COR-L47 (cell line): ENCODE measurements around the gene AMER2.

Experiments
- DNase-seq: peaks from one replicate; lab custom pipeline; 2025; lab: John Stamatoyannopoulos, UW

AMER2 gene

DNA sequence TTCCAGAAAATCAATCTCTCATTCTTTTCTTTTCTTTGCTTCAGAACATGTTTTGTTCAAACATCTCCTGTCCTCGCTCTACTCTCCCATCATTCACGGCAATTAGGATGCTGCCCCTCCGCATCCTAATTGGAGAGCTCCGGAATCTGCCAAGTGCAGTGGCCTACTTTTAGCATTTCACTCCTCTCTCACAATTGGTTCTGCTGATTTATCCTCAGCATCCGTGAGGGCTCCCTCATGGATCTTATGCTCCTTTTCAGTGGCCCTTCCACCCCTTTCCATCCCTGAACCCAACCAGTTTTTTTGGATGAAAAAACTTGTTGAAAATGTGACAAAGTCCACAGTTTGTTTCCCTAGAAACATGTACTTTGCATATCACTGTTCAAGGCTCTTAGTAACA lies 22.4 kb downstream of the AMER2 start:
- DNase-seq = no peak

DNA sequence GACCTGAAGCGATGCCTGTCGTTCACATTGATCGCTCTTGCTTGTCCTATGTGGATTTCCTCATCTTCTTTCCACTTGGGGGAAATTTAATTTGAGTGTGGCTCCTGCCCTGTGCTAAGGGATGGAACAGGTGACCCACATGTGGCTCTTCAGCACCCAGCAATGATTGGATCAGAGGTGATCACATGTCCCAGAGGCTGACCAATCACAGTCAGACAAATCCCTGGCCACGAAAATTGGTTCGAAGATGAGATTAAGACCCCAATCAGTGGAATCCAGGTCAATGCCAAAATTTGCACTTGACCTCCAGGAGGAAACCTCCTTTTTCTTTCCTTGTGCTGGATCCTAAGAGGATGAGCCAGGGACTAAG lies 23.7 kb downstream of the AMER2 start:
- DNase-seq = no peak

DNA sequence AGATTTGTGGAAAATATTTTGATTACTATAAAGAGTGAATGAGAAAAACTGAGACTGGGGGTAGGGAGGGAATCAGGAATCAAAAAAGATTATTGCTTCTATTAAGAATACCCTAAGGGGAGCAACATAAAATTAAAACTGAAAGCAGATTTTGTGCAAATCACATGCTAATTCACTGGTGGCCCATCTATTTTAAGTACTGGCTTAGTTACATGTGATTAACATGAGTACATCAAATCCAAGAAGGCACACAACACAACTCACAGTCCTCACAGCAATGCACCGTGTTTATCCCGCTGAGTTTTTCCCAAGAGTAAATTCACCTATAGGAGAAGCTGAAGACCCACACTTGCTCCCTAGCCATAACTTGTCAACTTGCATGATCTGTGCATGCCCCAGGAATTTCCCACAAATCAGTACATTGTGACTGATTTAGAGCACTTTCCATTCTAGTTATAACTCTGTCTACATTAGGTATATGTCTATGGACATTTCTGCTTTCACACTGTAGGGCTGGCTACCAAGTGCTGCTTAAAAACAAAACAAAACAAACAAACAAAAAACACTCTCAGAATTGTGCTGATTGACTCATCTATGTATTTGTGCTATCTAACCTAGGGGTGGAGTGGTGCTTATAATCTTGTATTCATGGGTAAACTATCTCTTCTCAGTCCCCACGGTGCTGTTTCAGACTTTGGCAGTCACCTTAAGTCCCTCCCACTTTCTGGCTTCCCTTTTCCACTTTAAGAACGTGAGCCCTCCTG lies 24.3 kb downstream of the AMER2 start:
- DNase-seq = no peak

DNA sequence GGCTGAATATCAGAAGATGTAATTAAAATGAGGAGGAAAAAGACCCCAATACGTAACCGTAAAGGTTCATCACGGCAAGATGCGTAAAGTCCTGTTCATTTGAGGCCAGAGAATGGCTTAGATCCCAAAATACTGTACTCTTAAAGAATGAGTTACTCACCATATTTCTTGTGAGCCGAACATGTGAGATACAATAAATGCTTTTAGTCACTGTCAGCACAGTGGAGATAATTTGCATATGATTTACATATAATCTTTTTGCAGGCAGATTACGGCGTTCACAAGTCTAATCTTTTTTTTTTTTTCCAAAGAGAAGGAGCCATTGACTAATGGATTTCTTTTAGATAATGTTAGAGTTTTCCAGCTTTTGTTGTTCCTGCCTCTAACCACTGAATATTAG lies 28.4 kb downstream of the AMER2 start:
- DNase-seq = no peak

DNA sequence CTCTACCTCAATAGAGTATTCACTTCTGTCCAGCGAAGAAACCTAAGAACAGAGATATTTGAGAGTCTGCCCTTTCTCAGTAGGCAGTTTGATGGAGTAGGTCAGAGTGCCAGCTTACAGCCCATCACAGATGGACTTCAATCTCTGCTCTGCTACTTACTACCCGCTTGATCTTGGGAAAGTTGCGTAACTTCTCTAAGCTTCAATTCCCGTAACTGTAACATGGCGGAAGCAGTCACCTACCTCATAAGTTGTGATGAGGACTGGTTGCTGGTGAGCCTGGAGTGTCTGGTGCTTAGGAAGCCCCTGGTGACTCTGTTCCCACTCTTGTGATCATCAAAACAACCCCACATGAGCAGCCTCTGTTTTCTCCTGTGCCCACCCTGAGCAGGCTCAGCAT lies 31.0 kb downstream of the AMER2 start:
- no peak for DNase-seq

DNA sequence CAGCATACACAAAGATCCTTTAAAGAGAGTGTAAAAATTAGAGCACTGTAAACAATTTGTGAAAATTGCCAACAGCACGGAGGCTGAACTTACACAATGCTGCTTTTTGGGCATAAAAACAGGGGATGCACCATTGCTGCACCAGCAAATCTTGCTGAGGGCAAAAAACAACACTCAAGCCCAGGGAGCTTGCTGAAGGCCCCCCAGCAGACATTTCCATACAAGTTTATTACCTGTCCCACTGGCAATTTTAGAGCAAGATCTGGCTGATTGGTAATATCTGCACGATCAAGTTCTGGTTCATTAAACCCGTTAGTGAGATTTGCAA lies 34.3 kb downstream of the AMER2 start:
- no peak for DNase-seq

DNA sequence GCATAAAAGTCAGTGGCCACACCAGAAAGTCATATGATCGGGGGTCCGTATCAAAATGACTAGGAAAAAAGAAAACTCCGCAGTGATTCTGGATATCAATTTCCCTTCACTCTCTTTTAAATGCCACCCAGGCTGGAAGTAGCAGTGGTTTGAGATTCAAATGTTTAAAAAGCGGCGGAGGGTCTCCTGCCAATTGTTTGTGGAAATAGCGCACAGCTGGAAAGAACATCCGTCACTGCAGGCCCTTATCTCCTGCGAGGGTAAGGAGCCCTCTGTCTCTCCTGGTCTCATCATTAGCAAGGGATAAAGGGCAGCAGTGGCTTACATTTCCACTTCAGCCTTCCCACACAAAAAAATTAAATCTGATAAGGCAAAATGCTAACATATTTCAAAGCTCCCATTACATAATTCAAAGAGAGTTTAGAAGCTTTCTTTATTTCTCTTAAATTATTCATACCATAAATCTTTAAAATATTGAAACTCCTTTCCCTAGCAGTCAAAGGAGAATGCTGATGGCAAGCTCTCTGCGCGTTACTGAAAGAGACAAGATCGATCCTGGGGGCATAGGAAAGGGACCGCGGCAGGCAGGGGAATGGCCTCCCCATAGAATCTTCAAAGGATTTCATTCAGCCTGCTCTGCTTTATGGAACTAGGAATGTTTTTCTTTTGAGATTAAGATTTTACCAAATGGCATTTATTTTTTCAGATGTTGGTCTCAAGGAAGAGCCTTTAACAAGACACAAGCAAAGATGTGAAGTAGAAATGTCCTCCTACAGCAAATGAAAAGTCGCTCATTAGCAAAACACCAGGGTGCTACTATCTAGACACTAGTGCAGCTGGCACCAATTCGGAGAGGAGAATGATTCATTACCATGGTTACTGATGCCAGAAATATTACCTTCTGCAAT lies 35.0 kb downstream of the AMER2 start:
- DNase-seq = peak; percentile 55

DNA sequence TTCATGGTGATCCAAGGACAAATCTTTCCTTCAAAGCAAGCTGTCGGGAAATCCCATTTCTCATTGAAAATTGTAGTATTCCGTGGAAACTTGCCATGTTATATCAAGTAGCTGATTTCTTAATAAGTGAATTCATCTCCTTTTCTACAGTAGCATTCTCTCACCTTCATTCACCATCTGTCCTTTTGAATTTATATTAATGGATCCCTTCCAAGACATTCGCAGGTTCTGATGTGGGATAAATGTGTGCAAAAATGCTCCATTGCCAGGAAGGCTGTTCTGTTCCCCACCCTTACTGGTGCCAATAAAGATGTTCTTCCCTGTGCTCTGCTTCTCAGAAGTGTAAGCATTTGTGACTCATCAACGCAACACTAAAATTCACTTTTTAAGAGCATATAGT lies 36.2 kb downstream of the AMER2 start:
- no peak for DNase-seq

DNA sequence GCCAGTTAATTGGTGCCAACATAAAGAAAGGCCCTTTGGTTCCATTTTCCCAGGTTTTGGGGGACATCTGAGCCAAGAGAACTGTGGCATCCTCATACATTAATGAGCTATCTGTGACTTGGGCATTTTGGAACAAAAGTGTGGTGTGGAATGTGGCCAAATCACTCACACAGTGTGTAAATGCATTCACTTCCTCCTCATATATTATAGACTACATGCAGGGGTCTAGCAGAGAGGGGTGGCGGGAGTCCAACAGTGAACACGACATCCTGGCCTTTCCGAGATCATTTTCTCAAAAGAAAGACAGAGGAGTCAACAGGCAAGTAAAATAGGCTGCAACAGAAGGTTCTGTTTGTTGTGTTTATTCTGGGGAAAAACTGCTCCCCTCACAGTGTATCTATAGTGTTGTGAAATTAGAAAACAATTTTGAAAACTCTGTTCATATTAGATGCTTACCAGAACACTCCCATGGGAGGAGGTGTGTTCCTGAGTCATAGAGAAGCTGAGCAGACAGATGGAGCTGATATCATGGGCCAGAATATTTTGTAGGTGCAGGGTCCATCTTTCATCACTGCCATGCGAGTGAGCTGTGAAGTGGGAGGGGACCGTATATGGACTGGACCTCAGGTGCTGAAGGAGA lies 39.2 kb downstream of the AMER2 start:
- no peak for DNase-seq

DNA sequence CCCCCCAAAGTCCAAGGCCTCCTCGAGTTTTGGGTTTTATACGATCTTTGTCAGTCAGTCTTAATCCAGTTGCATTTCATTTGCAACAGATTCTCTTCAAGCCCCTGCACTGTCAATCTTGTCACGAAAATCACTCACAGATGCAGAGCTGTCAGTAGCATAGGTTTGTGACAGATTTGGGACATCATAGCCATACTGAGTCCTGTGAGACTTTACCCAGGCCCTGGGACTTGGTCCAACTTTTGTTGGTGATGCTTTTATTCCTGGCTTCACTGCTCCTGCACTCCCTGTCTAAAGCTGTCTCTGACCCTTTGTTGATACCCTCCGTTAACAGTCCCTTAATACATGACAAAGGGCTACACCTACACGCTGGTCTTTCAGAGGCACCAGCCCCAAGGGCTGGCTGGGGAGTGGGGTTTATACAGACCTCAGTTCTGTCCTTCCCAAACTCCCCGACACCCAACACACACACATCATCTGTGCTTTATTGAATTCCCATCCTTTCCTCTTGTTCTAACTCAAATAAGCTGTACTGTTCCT lies 40.1 kb downstream of the AMER2 start:
- DNase-seq = no peak

DNA sequence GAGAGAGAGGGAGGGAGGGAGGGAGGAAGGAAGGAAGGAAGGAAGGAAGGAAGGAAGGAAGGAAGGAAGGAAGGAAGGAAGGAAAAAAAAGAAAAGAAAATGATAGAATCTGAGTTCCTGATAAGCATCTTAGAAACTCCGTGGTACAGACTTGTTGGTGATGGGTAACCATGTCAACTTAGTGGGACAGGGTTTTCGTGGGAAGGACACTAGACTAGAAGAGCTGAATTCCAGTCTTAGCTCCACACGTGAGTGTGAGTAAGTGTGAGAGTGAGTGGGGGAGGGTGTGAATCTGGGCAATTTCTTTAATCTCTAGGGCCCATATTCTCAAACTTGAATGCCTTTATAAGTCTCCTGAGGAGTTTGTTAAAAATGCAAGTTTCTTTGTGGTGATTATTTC lies 41.1 kb downstream of the AMER2 start:
- DNase-seq = no peak

DNA sequence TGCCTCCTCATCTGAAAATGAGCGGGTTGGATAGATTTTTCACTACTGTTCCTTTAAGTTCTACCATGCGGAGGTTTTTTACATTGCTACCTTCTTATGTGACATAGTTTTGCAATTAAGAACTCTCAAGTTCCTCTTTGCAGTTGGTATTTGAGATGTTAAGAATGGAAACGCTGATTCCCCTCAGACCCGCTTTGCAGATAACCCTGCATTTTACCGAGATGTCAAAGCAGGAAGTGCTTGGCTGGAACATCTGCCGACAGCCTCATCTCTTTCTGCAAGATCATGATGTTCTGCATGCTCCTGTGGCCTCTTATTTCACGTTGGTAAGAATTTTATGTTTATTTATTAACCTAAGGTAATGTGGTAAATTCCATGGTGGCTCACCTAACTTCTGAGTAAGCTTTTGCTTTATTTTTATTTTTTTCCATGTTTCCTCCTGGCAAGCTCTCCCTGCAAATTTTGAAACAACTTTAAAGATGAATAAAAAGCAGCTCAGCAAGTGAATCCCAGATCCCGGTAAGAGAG lies 53.6 kb downstream of the AMER2 start:
- DNase-seq = no peak

DNA sequence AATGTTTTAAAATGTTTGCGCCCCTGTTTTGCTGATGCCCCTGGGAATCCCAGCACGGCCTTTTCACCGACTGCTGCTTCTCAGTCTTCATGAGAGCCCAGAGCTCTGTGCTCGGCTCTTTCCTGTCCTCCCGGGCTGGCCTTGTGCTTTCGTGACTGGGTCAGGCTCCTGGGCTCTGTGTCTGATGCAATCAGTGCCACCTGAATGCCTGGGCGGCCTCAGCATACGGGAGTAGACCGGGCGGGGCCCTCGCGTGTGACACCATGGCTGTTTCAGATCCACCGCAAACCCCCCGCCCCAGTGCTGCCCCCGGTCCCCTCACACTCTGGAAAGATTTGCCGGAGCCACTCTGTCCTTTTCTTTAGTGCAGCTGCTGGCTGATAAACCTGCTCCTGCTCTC lies 54.8 kb downstream of the AMER2 start:
- DNase-seq = no peak

DNA sequence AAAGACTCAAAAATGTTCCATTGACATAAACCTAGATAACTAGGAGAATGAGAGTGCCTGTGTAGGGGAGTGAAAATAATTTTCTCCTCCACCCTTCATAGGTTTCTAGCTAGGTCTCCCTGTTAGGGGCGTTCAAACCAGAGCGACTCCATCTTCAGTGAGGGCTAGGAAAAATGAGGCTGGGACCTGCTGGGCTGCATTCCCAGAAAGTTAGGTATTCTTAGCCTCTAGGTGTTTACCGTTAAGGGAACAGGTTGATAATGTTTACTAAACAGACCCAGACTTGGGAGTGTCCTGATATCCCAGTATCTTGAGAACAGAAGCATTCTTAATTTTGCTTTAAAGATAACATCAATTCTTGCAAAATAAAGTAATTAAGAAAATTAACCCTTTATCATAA lies 56.0 kb downstream of the AMER2 start:
- DNase-seq = no peak

DNA sequence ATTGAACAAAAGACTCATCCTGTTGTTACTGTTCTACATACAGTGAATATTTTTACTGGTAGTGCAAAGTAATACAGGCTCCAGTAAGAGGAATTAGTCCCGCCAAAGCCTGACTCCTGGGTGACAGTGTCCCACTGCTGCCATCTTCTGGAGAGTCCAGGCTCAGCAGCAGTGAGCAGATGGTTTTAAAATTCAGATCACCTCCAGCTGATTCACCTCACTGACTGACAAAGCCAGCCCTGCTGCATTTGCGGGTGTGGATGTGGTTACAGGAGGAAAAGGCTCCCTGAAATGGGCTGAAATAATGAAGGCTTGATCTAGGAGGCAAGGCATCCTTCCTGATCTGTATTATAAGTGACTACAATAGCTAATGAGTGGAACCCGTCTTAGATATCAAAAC lies 57.9 kb downstream of the AMER2 start:
- peak; percentile 71 for DNase-seq

DNA sequence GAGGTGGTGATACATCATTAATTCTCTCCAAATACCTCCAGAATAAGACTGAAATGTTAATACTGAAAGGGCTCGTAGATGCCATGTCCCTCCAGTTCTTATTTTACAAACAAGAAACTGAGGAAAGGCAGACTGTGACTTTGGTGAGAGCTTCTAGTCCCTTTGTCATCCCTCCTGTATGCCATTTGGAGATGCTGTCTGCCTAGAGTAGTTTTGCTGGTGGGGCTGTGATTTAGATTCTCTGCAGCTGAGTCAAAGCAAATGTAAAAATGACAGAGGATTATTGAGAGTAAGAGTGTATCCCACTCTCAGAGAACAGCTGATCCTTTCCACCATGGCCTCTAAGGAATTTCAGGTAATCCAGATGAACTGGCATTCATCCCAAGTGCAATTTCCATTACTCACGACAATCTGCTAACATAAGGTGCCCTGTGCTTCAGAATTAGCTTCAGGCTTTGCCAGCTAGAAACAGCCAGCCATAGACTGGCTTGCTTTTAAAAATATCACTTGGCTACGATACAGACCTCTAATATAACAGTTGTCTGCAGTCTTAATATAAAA lies 59.3 kb downstream of the AMER2 start:
- DNase-seq = no peak
